HepG2 (cell line): Measurements from ENCODE around the gene PPP1R9B. TPM values are rescaled to one million over a fixed set of nuclear protein-coding genes. Genes with fewer than 3 reads are reported as not detected.

Experiments used
- CCAR2 ChIP-seq: fragments of 200-400 bp; formaldehyde crosslinking; optimal IDR thresholded peaks from 2 replicates; pipeline ENCODE3; 2018; ENCODE audit warnings: low read depth, mild to moderate bottlenecking, low read length, moderate library complexity
- HMGXB4 ChIP-seq, 2 experiments: sonication (generic) in 1 of 2; formaldehyde crosslinking in 1 of 2; IDR thresholded peaks; 2 replicates each; pipeline versions ENCODE4 v1.4.0 to v1.6.1; 2018 to 2020; ENCODE audit warnings: missing genetic modification reagents in 2 of 2, borderline replicate concordance in 1 of 2, low read depth in 1 of 2, mild to moderate bottlenecking in 1 of 2, missing biosample characterization in 1 of 2
- MIXL1 ChIP-seq: IDR thresholded peaks from 2 replicates; pipeline ENCODE4 v1.6.1; 2016
- MXI1 ChIP-seq: IDR thresholded peaks from 3 replicates; pipeline ENCODE4 v1.6.1; 2012; ENCODE audit warnings: low read depth, low read length, inconsistent platforms, borderline replicate concordance
- MYC ChIP-seq: sonication (generic); formaldehyde crosslinking; IDR thresholded peaks from 2 replicates; pipeline ENCODE4 v1.9.0; 2021; ENCODE audit warnings: missing genetic modification reagents, borderline replicate concordance
- MYPOP ChIP-seq: sonication (generic); formaldehyde crosslinking; IDR thresholded peaks from 2 replicates; pipeline ENCODE4 v1.8.1; 2023; ENCODE audit warnings: mild to moderate bottlenecking, moderate library complexity, missing genetic modification reagents
- PAX8 ChIP-seq: sonication (generic); formaldehyde crosslinking; IDR thresholded peaks from 2 replicates; pipeline ENCODE4 v1.8.0; 2022; ENCODE audit warnings: mild to moderate bottlenecking, missing genetic modification reagents, borderline replicate concordance
- PHF21A ChIP-seq: sonication (generic); formaldehyde crosslinking; IDR thresholded peaks from 2 replicates; pipeline ENCODE4 v1.5.0; 2020; ENCODE audit warnings: mild to moderate bottlenecking, missing genetic modification reagents
- RAD21 ChIP-seq: fragments of 450-650 bp; formaldehyde crosslinking; IDR thresholded peaks from 2 replicates; pipeline ENCODE4 v1.5.0; 2020; ENCODE audit warnings: mild to moderate bottlenecking
- RXRB ChIP-seq: IDR thresholded peaks from 2 replicates; pipeline ENCODE4 v1.6.1; 2016; ENCODE audit warnings: borderline replicate concordance, missing genetic modification reagents, missing compliant biosample characterization
- YEATS4 ChIP-seq: sonication (generic); formaldehyde crosslinking; IDR thresholded peaks from 2 replicates; pipeline ENCODE4 v1.4.0; 2020; ENCODE audit warnings: missing genetic modification reagents, borderline replicate concordance
- YY1 ChIP-seq: IDR thresholded peaks from 2 replicates; pipeline ENCODE4 v1.6.1; 2011; ENCODE audit warnings: low read length, low read depth, moderate library complexity, mild to moderate bottlenecking; ENCODE audit not compliant: insufficient read depth, insufficient replicate concordance
- ZC3H13 ChIP-seq: sonication (generic); formaldehyde crosslinking; IDR thresholded peaks from 2 replicates; pipeline ENCODE4 v1.8.1; 2023; ENCODE audit warnings: mild to moderate bottlenecking, missing genetic modification reagents, moderate library complexity
- ZMAT3 ChIP-seq: sonication (generic); formaldehyde crosslinking; conservative IDR thresholded peaks from 2 replicates; pipeline ENCODE4 v1.7.0; 2021; ENCODE audit warnings: missing genetic modification reagents
- ZNF343 ChIP-seq: sonication (generic); formaldehyde crosslinking; IDR thresholded peaks from 2 replicates; pipeline ENCODE4 v1.4.0; 2020; ENCODE audit warnings: mild to moderate bottlenecking, missing genetic modification reagents
- ZNF619 ChIP-seq: sonication (generic); formaldehyde crosslinking; IDR thresholded peaks from 2 replicates; pipeline ENCODE4 v1.4.0; 2020; ENCODE audit warnings: mild to moderate bottlenecking, missing genetic modification reagents
- ZNF746 ChIP-seq: sonication (generic); formaldehyde crosslinking; IDR thresholded peaks from 2 replicates; pipeline ENCODE4 v1.8.0; 2022; ENCODE audit warnings: mild to moderate bottlenecking, missing genetic modification reagents
- ZNF781 ChIP-seq: sonication (generic); formaldehyde crosslinking; IDR thresholded peaks from 2 replicates; pipeline ENCODE4 v1.5.1; 2020; ENCODE audit warnings: borderline replicate concordance, mild to moderate bottlenecking, missing genetic modification reagents; ENCODE audit errors: not compliant biosample characterization
- polyA plus RNA-seq, 8 experiments: library from polyadenylated mRNA; depleted of rRNA in 3 of 8; stranded (reverse) in 7 of 8; unstranded in 1 of 8; fragments of >200 nt; fragmentation: Illumina TruSeq in 4 of 8; extraction: Trizol in 4 of 8; gene quantifications; 2 replicates each; pipeline versions ENCODE4 v1.2.1 to v1.2.3, GENCODE V29; 2011 to 2016; ENCODE audit warnings: low read depth in 4 of 8, missing spikeins in 1 of 8, mixed read lengths in 1 of 8; ENCODE audit not compliant: insufficient read depth in 1 of 8
- total RNA-seq, 5 experiments: library from RNA; depleted of rRNA; stranded (reverse); fragments of >200 nt; fragmentation: Illumina TruSeq; extraction: Trizol; gene quantifications; 2 replicates each; pipeline ENCODE4 v1.2.3, GENCODE V29; 2016; ENCODE audit warnings: low read depth in 1 of 5
- TF ChIP-seq, protein P1 (sequence below): sonication (generic); formaldehyde crosslinking; IDR thresholded peaks from 2 replicates; pipeline ENCODE4 v1.5.0; 2020; ENCODE audit warnings: mild to moderate bottlenecking, missing genetic modification reagents
- TF ChIP-seq, protein P2 (sequence below): sonication (generic); formaldehyde crosslinking; IDR thresholded peaks from 2 replicates; pipeline ENCODE4 v1.4.0; 2020; ENCODE audit warnings: missing genetic modification reagents, borderline replicate concordance
- TF ChIP-seq, protein P3 (sequence below): sonication (generic); formaldehyde crosslinking; IDR thresholded peaks from 2 replicates; pipeline ENCODE4 v1.4.0; 2020; ENCODE audit warnings: missing genetic modification reagents, mild to moderate bottlenecking, borderline replicate concordance

PPP1R9B gene
- total and polyA plus RNA-seq, 2 of the 13 experiments (the other 11 are each of a cell fraction or from before 2014, with no cell fraction given): 9.4 to 15.8 TPM

DNA sequence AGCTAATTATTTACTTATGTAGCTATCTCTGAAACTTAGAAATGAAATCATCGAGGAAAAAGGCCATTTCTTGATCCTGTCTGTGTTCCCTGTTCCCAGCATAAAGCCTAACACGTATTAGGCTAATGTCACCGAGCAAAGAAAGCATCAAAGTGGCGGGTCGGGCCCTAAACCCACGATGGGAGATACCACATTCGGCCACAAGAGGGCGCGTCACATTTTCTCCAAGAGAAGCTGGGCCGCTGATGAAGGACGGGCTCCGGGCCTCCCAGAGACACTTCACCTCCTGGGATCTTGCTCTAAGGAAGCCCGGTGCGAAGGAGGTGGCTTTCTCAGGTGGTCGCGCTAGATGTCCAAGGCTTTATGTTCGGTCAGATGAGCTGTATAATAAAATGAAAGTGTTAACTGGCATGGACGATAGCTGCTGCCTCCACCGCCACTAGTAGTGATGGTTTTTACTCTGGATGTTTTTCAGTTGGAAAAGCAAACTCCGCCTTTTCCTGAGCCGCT is 56.2 kb downstream of the PPP1R9B start (continued):
- TF ChIP-seq, protein P1, sequence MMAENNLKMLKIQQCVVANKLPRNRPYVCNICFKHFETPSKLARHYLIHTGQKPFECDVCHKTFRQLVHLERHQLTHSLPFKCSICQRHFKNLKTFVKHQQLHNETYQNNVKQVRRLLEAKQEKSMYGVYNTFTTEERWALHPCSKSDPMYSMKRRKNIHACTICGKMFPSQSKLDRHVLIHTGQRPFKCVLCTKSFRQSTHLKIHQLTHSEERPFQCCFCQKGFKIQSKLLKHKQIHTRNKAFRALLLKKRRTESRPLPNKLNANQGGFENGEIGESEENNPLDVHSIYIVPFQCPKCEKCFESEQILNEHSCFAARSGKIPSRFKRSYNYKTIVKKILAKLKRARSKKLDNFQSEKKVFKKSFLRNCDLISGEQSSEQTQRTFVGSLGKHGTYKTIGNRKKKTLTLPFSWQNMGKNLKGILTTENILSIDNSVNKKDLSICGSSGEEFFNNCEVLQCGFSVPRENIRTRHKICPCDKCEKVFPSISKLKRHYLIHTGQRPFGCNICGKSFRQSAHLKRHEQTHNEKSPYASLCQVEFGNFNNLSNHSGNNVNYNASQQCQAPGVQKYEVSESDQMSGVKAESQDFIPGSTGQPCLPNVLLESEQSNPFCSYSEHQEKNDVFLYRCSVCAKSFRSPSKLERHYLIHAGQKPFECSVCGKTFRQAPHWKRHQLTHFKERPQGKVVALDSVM (CRISPR knock-in tag): peak; percentile 78
- TF ChIP-seq, protein P2, sequence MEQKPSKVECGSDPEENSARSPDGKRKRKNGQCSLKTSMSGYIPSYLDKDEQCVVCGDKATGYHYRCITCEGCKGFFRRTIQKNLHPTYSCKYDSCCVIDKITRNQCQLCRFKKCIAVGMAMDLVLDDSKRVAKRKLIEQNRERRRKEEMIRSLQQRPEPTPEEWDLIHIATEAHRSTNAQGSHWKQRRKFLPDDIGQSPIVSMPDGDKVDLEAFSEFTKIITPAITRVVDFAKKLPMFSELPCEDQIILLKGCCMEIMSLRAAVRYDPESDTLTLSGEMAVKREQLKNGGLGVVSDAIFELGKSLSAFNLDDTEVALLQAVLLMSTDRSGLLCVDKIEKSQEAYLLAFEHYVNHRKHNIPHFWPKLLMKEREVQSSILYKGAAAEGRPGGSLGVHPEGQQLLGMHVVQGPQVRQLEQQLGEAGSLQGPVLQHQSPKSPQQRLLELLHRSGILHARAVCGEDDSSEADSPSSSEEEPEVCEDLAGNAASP (CRISPR knock-in tag): peak; percentile 32; the same call in 1 of the 2 replicates
- TF ChIP-seq YEATS4: no peak
- peak; percentile 36; the same call in 1 of the 3 replicates for TF ChIP-seq MXI1
- TF ChIP-seq RAD21 (CRISPR knock-in tag): peak; percentile 72
- TF ChIP-seq, protein P3, sequence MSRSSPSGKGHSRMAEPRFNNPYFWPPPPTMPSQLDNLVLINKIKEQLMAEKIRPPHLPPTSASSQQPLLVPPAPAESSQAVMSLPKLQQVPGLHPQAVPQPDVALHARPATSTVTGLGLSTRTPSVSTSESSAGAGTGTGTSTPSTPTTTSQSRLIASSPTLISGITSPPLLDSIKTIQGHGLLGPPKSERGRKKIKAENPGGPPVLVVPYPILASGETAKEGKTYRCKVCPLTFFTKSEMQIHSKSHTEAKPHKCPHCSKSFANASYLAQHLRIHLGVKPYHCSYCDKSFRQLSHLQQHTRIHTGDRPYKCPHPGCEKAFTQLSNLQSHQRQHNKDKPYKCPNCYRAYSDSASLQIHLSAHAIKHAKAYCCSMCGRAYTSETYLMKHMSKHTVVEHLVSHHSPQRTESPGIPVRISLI (CRISPR knock-in tag): no peak
- peak; percentile 62; the same call in 1 of the 2 replicates for TF ChIP-seq MIXL1
- TF ChIP-seq ZNF746 (CRISPR knock-in tag): no peak
- TF ChIP-seq CCAR2: peak; percentile 27
- TF ChIP-seq ZNF619 (CRISPR knock-in tag): 0 out of 2 replicates have a peak, but pooled peaks have one; percentile 12
- TF ChIP-seq PAX8 (CRISPR knock-in tag): no peak
- TF ChIP-seq MYC: no peak
- TF ChIP-seq ZMAT3 (CRISPR knock-in tag): peak; percentile 51; the same call in 1 of the 2 replicates
- TF ChIP-seq ZNF343 (CRISPR knock-in tag): no peak
- TF ChIP-seq PHF21A: peak; percentile 17; the same call in 1 of the 2 replicates
- no peak for TF ChIP-seq ZC3H13 (CRISPR knock-in tag)
- TF ChIP-seq YY1: peak; percentile 54
- peak; percentile 73 to 89 for TF ChIP-seq HMGXB4 (CRISPR knock-in tag; IDR thresholded peaks at IDR 0.05; ENCODE audit: borderline replicate concordance in 1 of 2, low read depth in 1 of 2)
- TF ChIP-seq RXRB: peak; percentile 50; the same call in 1 of the 2 replicates
- TF ChIP-seq ZNF781 (CRISPR knock-in tag): peak; percentile 65
- TF ChIP-seq MYPOP (CRISPR knock-in tag): 0 out of 2 replicates have a peak, but pooled peaks have one; percentile 13
